Measurements from ENCODE around the gene XKR7.
"Not testable (repeated sequence)": the region's sequence is repeated elsewhere in the genome, so short reads cannot be mapped to it uniquely, and the experiment has no call there.

The XKR7 gene, protein sequence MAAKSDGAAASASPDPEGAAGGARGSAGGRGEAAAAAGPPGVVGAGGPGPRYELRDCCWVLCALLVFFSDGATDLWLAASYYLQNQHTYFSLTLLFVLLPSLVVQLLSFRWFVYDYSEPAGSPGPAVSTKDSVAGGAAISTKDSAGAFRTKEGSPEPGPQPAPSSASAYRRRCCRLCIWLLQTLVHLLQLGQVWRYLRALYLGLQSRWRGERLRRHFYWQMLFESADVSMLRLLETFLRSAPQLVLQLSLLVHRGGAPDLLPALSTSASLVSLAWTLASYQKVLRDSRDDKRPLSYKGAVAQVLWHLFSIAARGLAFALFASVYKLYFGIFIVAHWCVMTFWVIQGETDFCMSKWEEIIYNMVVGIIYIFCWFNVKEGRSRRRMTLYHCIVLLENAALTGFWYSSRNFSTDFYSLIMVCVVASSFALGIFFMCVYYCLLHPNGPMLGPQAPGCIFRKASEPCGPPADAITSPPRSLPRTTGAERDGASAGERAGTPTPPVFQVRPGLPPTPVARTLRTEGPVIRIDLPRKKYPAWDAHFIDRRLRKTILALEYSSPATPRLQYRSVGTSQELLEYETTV

DNA sequence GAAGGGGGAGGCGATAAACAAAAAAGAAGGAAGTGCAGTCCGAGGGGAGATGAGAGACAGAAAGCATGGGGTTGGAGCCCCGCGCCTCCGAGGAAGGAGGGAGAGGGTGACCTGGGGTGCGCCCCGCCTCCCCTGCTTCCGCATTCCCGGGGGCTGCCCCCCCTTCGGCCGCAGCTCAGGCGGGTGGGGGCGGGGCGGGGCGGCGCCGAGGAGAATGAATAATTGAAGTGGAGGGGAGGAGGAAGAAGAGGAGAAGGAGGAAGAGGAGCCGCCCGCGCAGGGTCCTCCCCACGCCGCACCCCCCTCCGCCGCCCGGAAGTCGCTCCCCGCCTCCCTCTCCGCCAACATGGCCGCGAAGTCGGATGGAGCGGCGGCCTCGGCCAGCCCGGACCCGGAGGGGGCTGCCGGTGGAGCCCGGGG, at the start of gene XKR7:
Gene XKR7 (plus strand): TSS at position 322 of the 420 bp plus-strand sequence. CDS start 25 bp downstream, at position 347.
- no peak for DNase-seq (ENCODE audit: low read depth in 2 of 2)

DNA sequence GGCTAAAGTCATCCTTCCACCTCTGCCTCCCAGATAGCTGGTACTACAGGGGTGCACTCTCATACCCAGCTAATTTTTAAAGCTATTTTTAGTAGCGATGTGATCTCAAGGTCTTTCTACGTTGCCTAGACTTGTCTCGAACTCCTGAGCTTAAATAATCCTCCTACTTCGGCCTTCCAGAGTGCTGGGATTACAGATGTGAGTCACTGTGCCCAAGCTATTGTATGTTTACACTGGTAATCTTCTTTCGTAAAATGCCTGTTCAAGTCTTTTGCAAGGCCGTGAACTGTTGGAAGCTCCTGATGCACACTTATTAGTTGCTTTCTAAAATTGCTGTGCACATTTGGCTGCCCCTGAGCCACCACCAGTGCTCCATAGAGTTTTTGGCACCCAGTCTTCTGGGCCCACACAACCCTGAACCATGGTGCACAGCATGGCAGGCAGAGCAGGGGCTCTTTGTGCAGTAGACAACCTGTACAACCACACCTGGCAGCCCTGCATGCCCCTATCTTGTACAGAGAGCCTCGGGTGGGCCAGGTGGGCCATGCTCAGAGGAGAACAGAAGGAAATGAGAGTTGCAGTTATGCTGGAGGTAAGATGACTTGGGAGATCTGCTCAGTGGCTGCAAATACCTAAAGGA, 49.4 kb upstream of the XKR7 start:
- DNase-seq (ENCODE audit: low read depth in 2 of 2) = no peak

DNA sequence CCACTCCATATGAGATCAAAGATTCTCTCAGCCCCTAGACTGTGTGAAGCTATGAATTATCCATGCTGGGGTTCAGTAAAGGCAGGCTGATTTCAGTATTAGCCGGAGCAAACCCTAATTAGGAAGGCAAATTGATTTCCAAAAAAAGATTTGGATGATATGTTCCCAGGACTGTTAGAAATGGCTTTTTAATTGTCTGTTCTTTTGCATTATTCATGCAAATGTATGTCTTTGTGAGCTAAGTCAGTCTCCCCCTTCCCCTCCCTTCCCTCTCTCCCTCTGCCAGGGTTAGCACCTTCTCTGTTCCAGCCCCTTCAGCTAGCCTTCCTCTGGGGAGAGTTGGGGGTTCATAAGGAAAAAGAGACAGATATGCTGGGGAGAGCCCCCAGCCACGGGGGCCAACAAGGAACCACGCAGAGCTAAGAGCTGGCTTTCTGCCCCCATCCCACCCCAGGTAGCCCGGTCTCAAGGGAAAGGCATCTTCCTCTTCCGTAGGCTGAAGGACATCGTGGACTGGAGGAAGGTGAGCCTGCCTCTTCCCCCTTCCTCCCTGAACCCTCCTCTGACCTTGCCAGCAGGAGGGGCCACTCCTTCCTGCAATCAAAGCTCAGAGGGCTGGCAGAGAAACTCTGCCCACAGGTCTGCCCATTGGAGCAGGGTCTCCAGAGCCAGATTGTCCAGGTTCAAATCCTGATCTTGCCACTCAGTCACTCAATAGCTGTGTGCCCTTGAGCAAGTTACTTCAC, 48.4 kb upstream of the XKR7 start:
- DNase-seq (ENCODE audit: low read depth in 2 of 2) = no peak

DNA sequence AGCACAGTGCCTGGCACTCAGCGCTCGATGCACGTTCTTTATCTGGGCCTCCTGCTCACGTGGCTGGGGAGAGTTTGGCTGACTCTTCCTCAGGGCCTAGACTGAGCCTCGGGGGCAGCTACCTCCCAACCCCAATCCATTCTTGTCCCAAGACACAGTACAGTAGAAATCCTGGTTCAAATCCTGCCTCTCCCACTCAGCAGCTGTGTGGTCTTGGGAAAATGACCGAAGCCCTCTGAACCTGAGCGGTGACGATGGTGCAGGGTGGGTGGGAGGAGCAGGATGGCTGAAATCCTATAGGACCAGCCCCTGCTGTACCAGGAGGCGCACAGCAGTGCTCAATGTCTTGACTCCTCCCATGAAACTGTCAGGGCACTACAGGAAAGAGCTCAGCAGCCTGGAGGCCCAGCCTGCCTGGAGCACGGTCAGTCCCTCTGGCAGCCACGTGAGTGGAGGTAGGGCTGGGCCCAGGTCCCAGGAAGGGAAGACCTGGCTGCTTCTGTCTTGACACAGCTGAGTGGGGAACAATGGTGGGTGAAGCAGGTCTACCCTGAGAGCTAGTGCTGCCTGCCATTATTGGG, 47.6 kb upstream of the XKR7 start:
- no peak for DNase-seq (ENCODE audit: low read depth in 2 of 2)

DNA sequence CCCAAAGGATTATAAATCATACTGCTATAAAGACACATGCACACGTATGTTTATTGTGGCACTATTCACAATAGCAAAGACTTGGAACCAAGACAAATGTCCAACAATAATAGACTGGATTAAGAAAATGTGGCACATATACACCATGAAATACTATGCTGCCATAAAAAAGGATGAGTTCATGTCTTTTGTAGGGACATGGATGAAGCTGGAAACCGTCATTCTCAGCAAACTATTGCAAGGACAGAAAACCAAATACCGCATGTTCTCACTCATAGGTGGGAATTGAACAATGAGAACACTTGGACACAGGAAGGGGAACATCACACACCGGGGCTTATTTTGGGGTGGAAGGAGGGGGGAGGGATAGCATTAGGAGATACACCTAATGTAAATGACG, 46.5 kb upstream of the XKR7 start:
- not testable (repeated sequence) for DNase-seq (ENCODE audit: low read depth in 2 of 2)

DNA sequence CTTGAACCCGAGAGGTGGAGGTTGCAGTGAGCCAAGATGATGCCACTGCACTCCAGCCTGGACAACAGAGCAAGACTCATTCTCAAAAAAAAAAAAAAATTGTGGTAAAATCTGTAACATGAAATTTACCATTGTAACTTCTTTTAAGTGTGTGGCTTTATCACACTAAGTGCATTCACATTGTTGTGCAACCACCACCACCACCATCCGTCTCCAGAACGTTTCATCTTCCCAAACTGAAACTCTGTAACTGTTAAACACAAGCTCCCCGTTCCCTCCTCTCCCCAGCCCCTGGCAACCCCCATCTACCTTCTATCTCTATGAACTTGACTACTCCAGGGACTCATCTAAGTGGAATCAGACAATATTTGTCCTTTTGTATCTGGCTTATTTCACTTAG, 45.8 kb upstream of the XKR7 start:
- DNase-seq (ENCODE audit: low read depth in 2 of 2) = no peak

DNA sequence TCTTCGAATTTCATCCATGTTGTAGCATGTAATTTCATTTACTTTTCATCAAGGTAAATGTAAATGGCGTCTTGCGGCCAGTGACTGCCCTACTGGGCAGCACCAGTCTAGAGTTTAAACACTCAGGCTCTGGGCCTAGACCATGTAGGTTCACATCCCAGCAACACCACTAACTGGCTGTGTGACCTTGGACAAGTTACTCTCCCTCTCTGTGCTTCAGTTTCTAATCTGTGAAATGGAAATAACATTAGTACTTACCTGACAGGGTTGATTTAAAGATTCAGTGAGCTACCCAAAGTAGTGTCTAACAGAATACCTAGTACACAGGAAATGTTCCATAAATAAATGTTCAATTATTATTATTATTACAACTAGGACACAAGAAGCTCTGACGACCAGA, 45.4 kb upstream of the XKR7 start:
- DNase-seq (ENCODE audit: low read depth in 2 of 2) = no peak

DNA sequence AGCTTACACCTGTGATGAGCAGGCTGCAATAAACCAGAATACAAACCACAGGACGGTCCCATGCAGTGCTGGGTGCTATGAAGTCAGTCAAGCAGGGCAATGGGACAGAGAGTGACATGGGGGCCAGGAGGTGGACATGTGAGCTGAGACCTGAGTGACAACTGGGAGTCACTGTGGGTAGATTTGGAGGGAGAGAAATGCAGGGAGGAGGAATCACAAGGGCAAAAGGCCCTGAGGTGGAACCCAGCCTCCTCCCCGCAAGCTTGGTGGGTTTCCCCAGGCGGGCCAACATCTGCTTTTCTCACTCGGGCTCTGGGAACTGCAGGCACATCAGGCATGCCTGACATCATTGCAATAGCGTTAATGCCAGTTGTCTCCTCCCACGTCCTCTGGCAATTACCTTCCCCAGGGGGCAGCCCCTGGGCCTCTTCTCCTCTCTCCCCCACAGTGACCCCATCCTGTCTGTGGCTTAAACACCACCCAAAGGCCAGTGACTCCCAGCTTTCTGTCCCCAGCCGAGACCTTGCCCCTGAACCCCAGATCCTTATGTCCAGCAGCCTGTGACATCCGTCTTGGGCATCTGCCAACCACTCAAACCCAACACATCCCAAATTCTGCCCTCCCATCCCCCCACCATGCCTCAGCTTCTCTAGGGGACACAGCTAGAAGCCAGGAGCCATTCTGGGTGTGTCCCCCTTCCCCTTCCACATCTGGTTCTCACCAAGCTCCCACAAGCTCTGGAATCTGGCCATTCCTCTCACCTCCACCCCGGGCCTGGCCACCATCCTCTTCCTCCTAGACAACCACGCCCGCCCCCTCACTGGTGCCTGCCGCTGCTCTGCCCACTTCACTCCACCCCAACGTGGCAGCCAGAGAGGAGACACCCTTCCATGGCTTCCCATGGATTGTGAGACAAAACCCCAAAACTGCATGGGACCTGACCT, 44.3 kb upstream of the XKR7 start:
- DNase-seq (ENCODE audit: low read depth in 2 of 2) = no peak

DNA sequence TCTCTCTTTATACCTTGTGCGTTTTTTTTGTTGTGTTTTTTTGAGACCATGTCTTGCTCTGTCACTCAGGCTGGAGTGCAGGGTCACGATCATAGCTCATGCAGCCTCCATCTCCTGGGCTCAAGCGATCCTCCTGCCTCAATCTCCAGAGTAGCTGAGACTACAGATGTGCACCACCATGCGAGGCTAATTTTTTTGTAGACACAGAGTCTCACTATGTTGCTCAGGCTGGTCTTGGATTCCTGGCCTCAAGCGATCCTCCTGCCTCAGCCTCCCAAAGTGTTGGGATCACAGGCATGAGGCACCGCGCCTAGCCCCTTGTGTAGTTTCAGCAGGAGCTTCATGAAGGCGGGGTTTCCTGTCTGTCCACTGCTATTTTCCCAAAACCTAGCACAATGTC, 43.4 kb upstream of the XKR7 start:
- DNase-seq (ENCODE audit: low read depth in 2 of 2) = no peak

DNA sequence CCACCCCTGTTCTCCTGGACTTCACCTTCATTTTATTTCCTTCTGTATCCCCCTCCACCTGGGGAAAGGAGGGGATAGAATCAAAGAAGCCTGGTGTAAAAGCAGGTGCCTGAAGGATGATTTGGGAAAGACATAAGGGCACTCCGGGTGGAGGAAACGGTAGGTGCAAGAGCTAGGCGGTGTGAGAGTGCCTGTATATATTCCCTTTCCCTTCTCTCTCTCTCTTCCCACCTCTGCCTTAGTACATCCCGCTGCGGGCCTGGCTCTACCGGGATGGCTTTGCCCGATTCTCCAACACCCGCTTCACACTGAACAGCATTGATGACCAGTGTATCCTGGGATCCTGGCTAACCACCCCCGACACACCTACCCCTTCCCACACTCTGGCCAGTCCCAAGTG, 42.3 kb upstream of the XKR7 start:
- DNase-seq (ENCODE audit: low read depth in 2 of 2) = no peak

DNA sequence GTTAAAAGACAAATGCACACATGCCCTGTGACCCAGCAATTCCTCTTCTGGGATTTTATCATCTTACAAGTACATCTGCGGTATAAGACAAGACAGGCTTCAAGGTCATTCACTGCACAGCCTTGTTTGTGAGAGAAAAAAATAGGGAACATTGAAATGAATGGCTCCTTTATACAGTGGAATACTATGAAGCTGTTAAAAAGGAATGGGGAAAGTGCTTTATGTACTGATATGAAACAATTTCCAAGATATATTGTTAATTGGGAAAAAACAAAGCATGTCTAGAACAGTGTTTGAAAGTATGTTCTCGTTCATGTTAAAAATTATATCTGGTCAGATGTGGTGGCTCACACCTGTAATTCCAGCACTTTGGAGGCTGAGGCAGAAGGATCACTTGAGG, 41.5 kb upstream of the XKR7 start:
- no peak for DNase-seq (ENCODE audit: low read depth in 2 of 2)

DNA sequence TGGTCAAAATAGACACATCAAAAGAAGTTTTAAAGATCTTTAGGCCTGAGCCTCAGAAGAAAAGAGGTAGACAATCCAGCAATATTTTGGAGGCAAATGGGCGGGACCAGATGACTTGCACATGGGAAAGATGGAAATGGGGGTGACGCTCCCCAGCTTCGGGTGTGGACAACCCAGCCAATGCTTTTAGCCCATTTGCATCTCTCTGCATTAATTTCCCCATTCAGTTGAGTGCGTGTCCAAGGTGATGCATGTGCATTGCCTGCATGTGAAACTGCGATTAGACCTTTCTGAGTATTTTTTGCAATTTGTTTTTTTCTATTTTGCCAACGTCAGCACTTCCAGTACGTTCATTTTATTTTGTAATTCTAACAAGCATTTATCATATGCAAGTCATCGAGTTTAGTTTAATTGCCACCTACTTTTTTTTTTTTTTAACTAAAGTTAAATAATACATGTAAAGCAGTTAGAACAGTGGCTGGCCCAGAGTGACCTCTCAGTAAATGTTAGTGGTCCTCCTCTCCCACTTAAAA, 40.3 kb upstream of the XKR7 start:
- no peak for DNase-seq (ENCODE audit: low read depth in 2 of 2)

DNA sequence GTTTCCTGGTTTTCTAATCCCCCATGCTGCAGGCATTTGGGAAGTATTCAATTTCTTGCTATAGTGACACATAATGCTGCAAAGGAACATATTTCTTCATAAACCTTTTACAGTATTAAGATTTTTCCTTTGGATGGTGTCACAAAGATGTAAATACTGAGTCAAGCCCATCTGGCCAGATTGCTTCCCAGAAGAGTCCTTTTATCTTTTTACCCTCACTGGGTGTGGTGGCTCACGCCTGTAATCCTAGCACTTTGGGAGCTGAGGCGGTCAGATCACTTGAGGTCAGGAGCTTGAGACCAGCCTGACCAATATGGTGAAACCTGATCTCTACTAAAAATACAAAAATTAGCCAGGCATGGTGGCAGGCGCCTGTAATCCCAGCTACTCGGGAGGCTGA, 38.3 kb upstream of the XKR7 start:
- not testable (repeated sequence) for DNase-seq (ENCODE audit: low read depth in 2 of 2)

DNA sequence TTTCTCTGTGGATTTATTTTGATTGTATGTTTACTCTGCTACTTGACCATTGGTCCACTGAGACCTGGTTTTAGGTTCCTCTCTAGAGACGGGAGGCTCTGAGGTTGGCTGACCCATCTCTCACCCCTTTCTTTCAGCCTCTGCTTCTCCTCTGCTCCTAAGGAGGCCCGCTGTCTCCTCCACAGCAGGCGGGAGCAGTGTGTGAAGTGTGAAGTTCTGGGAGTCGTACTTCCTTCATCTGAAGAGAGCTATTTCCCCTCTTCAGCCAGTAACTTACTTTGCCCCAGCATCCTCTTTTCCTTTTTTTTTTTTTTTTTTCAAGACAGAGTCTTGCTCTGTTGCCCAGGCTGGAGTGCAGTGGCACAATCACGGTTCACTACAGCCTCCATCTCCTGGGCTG, 37.2 kb upstream of the XKR7 start:
- DNase-seq (ENCODE audit: low read depth in 2 of 2) = no peak

DNA sequence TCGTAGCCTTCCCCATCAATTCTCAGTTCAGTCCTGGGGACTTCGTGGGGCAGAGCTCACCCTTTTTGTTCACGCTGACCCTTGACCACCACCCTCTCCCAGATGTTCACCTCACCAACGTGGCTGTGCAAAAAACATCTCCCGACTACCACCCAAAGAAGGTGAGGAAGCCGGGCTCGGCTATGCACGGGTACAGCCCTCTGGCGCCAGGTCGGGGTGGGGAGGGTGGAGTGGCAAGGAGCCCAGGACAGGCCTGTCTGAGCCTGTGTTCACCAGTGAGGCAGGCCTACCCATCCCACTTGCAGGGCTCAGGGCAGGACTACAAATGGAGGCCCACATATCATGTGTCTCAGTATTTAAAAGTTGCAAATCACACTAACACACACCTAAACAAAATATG, 34.3 kb upstream of the XKR7 start:
- DNase-seq (ENCODE audit: low read depth in 2 of 2) = no peak

DNA sequence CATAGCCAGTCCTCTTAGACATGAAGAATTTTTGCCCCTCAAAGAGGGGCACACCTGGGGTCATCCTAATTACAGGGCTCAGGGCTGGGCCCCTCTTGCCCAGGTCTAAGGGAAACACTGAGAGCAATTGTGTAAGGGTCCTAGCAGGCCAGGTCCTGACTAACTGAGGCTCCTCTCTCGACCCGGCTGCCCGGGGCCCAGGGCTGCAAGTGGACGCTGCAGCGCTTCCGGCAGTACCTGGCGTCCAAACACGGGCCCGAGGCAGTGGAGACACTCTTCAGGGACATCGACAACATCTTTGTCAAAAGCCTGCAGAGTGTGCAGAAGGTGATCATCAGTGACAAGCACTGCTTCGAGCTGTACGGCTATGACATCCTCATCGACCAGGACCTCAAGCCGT, 33.5 kb upstream of the XKR7 start:
- no peak for DNase-seq (ENCODE audit: low read depth in 2 of 2)

DNA sequence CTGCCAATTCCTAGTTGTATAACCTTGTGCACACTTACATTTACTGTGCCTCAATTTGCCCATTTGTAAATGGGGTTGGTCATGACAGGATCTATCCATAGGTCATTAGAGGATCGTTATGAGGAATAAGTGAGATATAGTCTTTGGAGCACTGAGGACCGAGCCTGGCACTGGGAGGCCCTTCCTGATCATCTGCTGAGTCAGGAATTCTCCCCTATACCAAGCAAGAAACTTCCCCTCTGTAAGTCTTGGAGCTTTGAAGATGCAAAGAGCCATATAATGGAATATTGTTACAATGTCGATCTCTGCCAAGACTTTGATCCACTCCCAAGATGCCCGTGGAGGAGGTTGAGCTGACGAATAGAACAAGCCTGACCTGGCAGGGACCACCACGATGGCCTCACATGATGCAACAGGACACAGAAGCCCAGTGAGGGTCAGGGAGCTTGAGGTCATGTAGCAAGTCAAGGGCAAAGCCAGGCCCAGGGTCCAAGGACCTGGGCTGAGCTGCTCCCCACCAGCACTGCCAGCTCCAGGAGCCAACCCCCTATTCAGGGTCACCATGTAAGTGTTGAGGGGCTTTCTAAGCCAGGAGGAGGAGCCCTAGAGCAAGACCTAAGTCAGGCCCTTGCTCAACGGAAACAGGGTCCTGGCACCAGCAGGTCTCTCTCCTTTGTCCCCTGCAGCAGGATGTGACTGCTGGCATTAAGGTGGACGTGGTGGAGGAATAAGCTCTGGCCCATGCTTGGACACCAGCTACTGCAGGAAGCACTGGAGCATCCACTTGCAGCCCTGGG, 32.8 kb upstream of the XKR7 start:
- DNase-seq (ENCODE audit: low read depth in 2 of 2) = no peak

DNA sequence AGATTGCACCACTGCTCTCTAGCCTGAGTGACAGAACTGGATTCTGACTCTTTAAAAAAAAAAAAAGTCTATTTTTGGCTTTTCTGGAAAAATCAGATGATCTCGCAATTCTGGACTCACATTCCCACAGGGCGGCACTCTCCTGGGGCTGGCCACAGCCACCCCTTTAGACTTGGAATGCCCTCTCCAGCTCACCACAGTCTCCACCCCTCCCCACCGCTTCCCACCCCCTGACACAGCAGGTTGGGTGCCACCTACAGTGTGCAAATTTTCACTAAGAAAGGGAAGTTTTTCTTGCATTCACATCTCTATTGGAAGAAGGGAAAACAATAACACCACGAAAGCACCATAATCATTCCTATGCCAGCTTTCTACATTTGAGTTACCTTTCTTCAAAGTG, 31.5 kb upstream of the XKR7 start:
- DNase-seq (ENCODE audit: low read depth in 2 of 2) = no peak

DNA sequence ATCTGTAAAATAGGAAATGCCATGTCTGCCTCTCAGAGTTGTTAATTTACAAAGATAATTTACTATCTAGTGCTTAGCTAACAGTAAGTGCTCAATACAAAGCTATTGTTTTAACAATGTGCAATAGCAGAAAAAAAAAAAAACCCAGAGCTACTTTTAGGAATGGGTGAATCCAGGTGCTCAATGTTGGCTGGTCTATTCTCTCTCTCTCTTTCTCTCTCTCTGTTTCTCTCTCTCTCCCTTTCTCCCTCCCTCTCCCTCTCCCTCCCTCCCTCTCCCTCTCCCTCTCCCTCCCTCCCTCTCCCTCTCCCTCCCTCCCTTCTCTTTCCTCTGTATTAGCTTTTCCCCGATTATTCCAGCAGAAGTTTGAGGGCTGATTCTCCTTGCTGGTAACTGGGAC, 30.1 kb upstream of the XKR7 start:
- no peak for DNase-seq (ENCODE audit: low read depth in 2 of 2)

DNA sequence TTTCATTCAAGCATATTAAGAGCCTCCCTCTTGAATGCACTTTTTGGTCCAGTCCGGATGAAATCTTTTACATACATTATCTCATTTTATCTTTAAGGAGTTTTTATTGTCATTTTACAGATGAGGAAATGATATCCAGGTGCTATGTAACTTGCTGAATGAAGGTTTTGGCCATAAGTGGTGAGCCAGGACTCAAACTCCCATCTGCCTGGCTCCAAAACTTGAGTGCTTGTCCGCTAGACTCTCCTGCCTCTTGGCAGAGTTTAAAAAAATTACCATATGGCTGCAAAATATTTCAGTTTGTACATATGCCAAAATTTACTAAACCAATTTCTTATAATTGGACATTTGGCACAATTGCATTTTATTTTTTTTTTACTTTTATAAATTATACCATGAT, 28.3 kb upstream of the XKR7 start:
- DNase-seq (ENCODE audit: low read depth in 2 of 2) = no peak

Measured in stimulated activated CD8-positive, alpha-beta memory T cell treated with anti-CD3 and anti-CD28 coated beads, Interleukin-2, amount 100 ng/mL, for 1 hour (primary cell).